H1 (cell line): ENCODE results near the gene TNPO3. TPM values are rescaled to one million over a fixed set of nuclear protein-coding genes. Genes with fewer than 3 reads are reported as not detected.

Experiments used
- CTCF ChIA-PET: fragments of 300-600 bp; sonication (Branson Sonifier 250); formaldehyde crosslinking; loops from one replicate; lab custom pipeline; 2021; ENCODE audit not compliant: partially characterized antibody; lab: Charles Lee
- POLR2A ChIA-PET: fragments of 300-600 bp; sonication (Branson Sonifier 250); formaldehyde crosslinking; loops from one replicate; lab custom pipeline; 2021; ENCODE audit warnings: inconsistent platforms; ENCODE audit not compliant: partially characterized antibody; lab: Charles Lee
- DNase-seq, 2 experiments: peaks; one replicate each; pipeline versions ENCODE4 v3.0.0 to v3.0.0-alpha.2; 2010 to 2022; ENCODE audit warnings: low spot score in 2 of 2, low read depth in 1 of 2, mixed read lengths in 1 of 2
- FAIRE-seq: peaks from 2 replicates; lab custom pipeline; 2011; peaks lifted over from hg19 to GRCh38; lab: Jason Lieb, UNC
- H2AFZ ChIP-seq: 2 replicates; pipeline ENCODE4 v1.8.1; 2012; ENCODE audit warnings: low read length, inconsistent platforms
- H2AK5ac ChIP-seq: 2 replicates; pipeline ENCODE4 v1.6.1; 2013; ENCODE audit warnings: low read depth, low read length
- H2BK120ac ChIP-seq: replicated peaks from 2 replicates; pipeline ENCODE3; 2013; ENCODE audit warnings: low read depth, low read length, inconsistent platforms
- H2BK12ac ChIP-seq: 2 replicates; pipeline ENCODE4 v1.6.1; 2013; ENCODE audit warnings: low read depth, low read length
- H2BK15ac ChIP-seq: 2 replicates; pipeline ENCODE4 v1.6.1; 2013; ENCODE audit warnings: low read length
- H2BK20ac ChIP-seq: 2 replicates; pipeline ENCODE4 v1.6.1; 2013; ENCODE audit warnings: low read length
- H2BK5ac ChIP-seq: 2 replicates; pipeline ENCODE4 v1.6.1; 2013; ENCODE audit warnings: low read depth, low read length
- H3K14ac ChIP-seq: 2 replicates; pipeline ENCODE4 v1.6.1; 2013; ENCODE audit warnings: inconsistent platforms; ENCODE audit not compliant: insufficient read length
- H3K18ac ChIP-seq: 2 replicates; pipeline ENCODE4 v1.6.1; 2013; ENCODE audit warnings: low read length; ENCODE audit errors: extremely low read depth
- H3K23ac ChIP-seq: 2 replicates; pipeline ENCODE4 v1.6.1; 2013; ENCODE audit warnings: inconsistent platforms; ENCODE audit not compliant: insufficient read length
- H3K23me2 ChIP-seq: 2 replicates; pipeline ENCODE4 v1.6.1; 2013; ENCODE audit warnings: low read depth, low read length
- H3K27ac ChIP-seq: 2 replicates; pipeline ENCODE4 v1.6.1; 2011; ENCODE audit warnings: low read depth, low read length, inconsistent platforms
- H3K27me3 ChIP-seq, 4 experiments: replicated peaks in 1 of 4; 1 replicate in 1 of 4; 2 replicates in 3 of 4; pipeline versions ENCODE4 v1.6.1 to v1.8.1; 2011 to 2013; ENCODE audit warnings: low read length in 3 of 4, mild to moderate bottlenecking in 3 of 4, inconsistent platforms in 2 of 4, mixed read lengths in 2 of 4, moderate library complexity in 1 of 4; ENCODE audit not compliant: control insufficient read depth in 3 of 4, insufficient read depth in 3 of 4; ENCODE audit errors: extremely low read depth in 1 of 4
- H3K36me3 ChIP-seq, 4 experiments: 2 replicates each; pipeline versions ENCODE4 v1.6.1 to v1.8.1; 2011 to 2013; ENCODE audit warnings: mild to moderate bottlenecking in 4 of 4, low read length in 3 of 4, moderate library complexity in 2 of 4, control low read depth in 1 of 4, inconsistent platforms in 1 of 4; ENCODE audit not compliant: insufficient read depth in 4 of 4, control insufficient read depth in 2 of 4
- H3K4ac ChIP-seq: replicated peaks from 2 replicates; pipeline ENCODE3; 2013; ENCODE audit warnings: low read length, low read depth, mixed read lengths, inconsistent platforms; ENCODE audit not compliant: insufficient read length
- H3K4me1 ChIP-seq, 4 experiments: replicated peaks in 1 of 4; 1 replicate in 1 of 4; 2 replicates in 3 of 4; pipeline versions ENCODE4 v1.6.1 to v1.8.1; 2011 to 2013; ENCODE audit warnings: low read length in 3 of 4, inconsistent platforms in 2 of 4, mixed read lengths in 1 of 4; ENCODE audit not compliant: insufficient read depth in 4 of 4, control insufficient read depth in 3 of 4
- H3K4me2 ChIP-seq, 2 experiments: 2 replicates each; pipeline versions ENCODE4 v1.6.1 to v1.8.1; 2011 to 2013; ENCODE audit warnings: low read depth in 2 of 2, low read length in 2 of 2, control low read depth in 1 of 2, inconsistent platforms in 1 of 2, mild to moderate bottlenecking in 1 of 2; ENCODE audit not compliant: insufficient read depth in 1 of 2
- H3K4me3 ChIP-seq, 4 experiments: fragments of 200-600, 300-600 bp in 1 of 4; sonication (generic), shearing (Covaris generic), sonication (Bioruptor Twin) in 1 of 4; 2 replicates each; pipeline versions ENCODE4 v1.5.1 to v1.8.1; 2011 to 2016; ENCODE audit warnings: low read length in 4 of 4, low read depth in 3 of 4, control low read depth in 2 of 4, inconsistent platforms in 2 of 4, mild to moderate bottlenecking in 2 of 4, mixed read lengths in 1 of 4, moderate library complexity in 1 of 4; ENCODE audit not compliant: insufficient read depth in 2 of 4; ENCODE audit errors: extremely low read depth in 1 of 4
- H3K56ac ChIP-seq: replicated peaks from 2 replicates; pipeline ENCODE3; 2013; ENCODE audit warnings: low read depth, mild to moderate bottlenecking, mixed read lengths, low read length, inconsistent platforms; ENCODE audit not compliant: insufficient read length
- H3K79me1 ChIP-seq: 2 replicates; pipeline ENCODE4 v1.6.1; 2013; ENCODE audit warnings: low read depth, low read length, control low read depth
- H3K79me2 ChIP-seq, 2 experiments: 2 replicates each; pipeline versions ENCODE4 v1.6.1 to v1.8.1; 2012 to 2013; ENCODE audit warnings: low read length in 2 of 2, mild to moderate bottlenecking in 2 of 2, inconsistent platforms in 1 of 2; ENCODE audit not compliant: insufficient read depth in 2 of 2, control insufficient read depth in 1 of 2
- H3K9ac ChIP-seq, 4 experiments: replicated peaks in 1 of 4; 1 replicate in 1 of 4; 2 replicates in 3 of 4; pipeline versions ENCODE4 v1.6.1 to v1.8.1; 2011 to 2013; ENCODE audit warnings: low read depth in 3 of 4, low read length in 3 of 4, control low read depth in 2 of 4, mild to moderate bottlenecking in 2 of 4, moderate library complexity in 2 of 4, inconsistent platforms in 1 of 4; ENCODE audit errors: extremely low read depth in 1 of 4
- H3K9me3 ChIP-seq, 2 experiments: 2 replicates each; pipeline versions ENCODE4 v1.6.1 to v1.8.1; 2012 to 2013; ENCODE audit warnings: mild to moderate bottlenecking in 2 of 2, moderate library complexity in 2 of 2, control low read depth in 1 of 2, inconsistent platforms in 1 of 2, low read depth in 1 of 2, low read length in 1 of 2, mixed read lengths in 1 of 2; ENCODE audit not compliant: insufficient read depth in 2 of 2
- H4K20me1 ChIP-seq, 2 experiments: replicated peaks in 1 of 2; 2 replicates each; pipeline versions ENCODE3 to v1.8.1; 2011 to 2013; ENCODE audit warnings: inconsistent platforms in 2 of 2, low read length in 2 of 2, mild to moderate bottlenecking in 1 of 2; ENCODE audit not compliant: insufficient read depth in 2 of 2, control insufficient read depth in 1 of 2
- H4K5ac ChIP-seq: 2 replicates; pipeline ENCODE4 v1.6.1; 2013; ENCODE audit warnings: low read length, low read depth, mixed read lengths, inconsistent platforms; ENCODE audit not compliant: insufficient read length
- H4K8ac ChIP-seq: 2 replicates; pipeline ENCODE4 v1.8.0; 2013; ENCODE audit warnings: mild to moderate bottlenecking, moderate library complexity, low read length, inconsistent platforms; ENCODE audit not compliant: insufficient read depth; ENCODE audit errors: extremely low read depth
- H4K91ac ChIP-seq: replicated peaks from 2 replicates; pipeline ENCODE3; 2013; ENCODE audit warnings: low read length, mixed read lengths, inconsistent platforms; ENCODE audit not compliant: insufficient read length
- BRCA1 ChIP-seq: IDR thresholded peaks from 2 replicates; pipeline ENCODE4 v1.6.1; 2012; ENCODE audit warnings: low read depth, low read length, improper control_type of control experiment
- CEBPB ChIP-seq: IDR thresholded peaks from 2 replicates; pipeline ENCODE4 v1.6.1; 2012; ENCODE audit warnings: low read depth, low read length
- CREB1 ChIP-seq: IDR thresholded peaks from 2 replicates; pipeline ENCODE4 v1.6.1; 2012; ENCODE audit warnings: inconsistent platforms
- EZH2 ChIP-seq: fragments of 200-600 bp; sonication (generic); IDR thresholded peaks from 2 replicates; pipeline ENCODE4 v1.7.1; 2012; ENCODE audit warnings: low read depth, mild to moderate bottlenecking, moderate library complexity, low read length, inconsistent platforms; ENCODE audit not compliant: severe bottlenecking
- GABPA ChIP-seq: IDR thresholded peaks from 2 replicates; pipeline ENCODE4 v1.6.1; 2011; ENCODE audit warnings: mild to moderate bottlenecking, low read length, moderate library complexity, borderline replicate concordance; ENCODE audit not compliant: insufficient read depth
- MAFK ChIP-seq: IDR thresholded peaks from 2 replicates; pipeline ENCODE4 v1.6.1; 2012; ENCODE audit warnings: low read depth, mild to moderate bottlenecking, improper control_type of control experiment, low read length
- RAD21 ChIP-seq, 2 experiments: IDR thresholded peaks in 1 of 2; conservative IDR thresholded peaks in 1 of 2; 2 replicates each; pipeline ENCODE4 v1.6.1; 2011; ENCODE audit warnings: low read depth in 2 of 2, low read length in 2 of 2, improper control_type of control experiment in 1 of 2, inconsistent platforms in 1 of 2, mild to moderate bottlenecking in 1 of 2, moderate library complexity in 1 of 2
- RNF2 ChIP-seq: fragments of 200-900, 300-1000 bp; sonication (generic); IDR thresholded peaks from 2 replicates; pipeline ENCODE4 v1.7.1; 2016; ENCODE audit warnings: borderline replicate concordance, low read depth, mild to moderate bottlenecking, antibody characterized with exemption, low read length; ENCODE audit not compliant: poor library complexity, severe bottlenecking; ENCODE audit errors: missing control alignments
- RXRA ChIP-seq: IDR thresholded peaks from 2 replicates; pipeline ENCODE4 v1.6.1; 2011; ENCODE audit warnings: low read depth, mild to moderate bottlenecking, low read length, moderate library complexity; ENCODE audit not compliant: insufficient read depth
- SIN3A ChIP-seq, 2 experiments: IDR thresholded peaks in 1 of 2; conservative IDR thresholded peaks in 1 of 2; 2 replicates each; pipeline ENCODE4 v1.6.1; 2011 to 2012; ENCODE audit warnings: low read length in 2 of 2, improper control_type of control experiment in 1 of 2, low read depth in 1 of 2, mild to moderate bottlenecking in 1 of 2
- TAF1 ChIP-seq: IDR thresholded peaks from 2 replicates; pipeline ENCODE4 v1.6.1; 2011; ENCODE audit warnings: mild to moderate bottlenecking, low read depth, low read length
- WGBS, 2 experiments: shearing (Covaris generic) in 1 of 2; methylation state at CpG; one replicate each; pipeline versions ENCODE4 v1.1.6 to v1.1.7; 2013 to 2015; ENCODE audit warnings: low lambda C conversion rate in 2 of 2, mixed read lengths in 2 of 2, inconsistent platforms in 1 of 2, low coverage in 1 of 2, missing lambda C conversion rate in 1 of 2; ENCODE audit not compliant: insufficient replicate concordance in 2 of 2, insufficient coverage in 1 of 2, insufficient read length in 1 of 2; ENCODE audit errors: extremely low coverage in 1 of 2, missing lambda C conversion rate in 1 of 2; 5-methylcytosine and 5-hydroxymethylcytosine counted together
- polyA plus RNA-seq, 7 experiments: library from polyadenylated mRNA; depleted of rRNA in 3 of 7; stranded (reverse) in 5 of 7; unstranded in 2 of 7; fragments of >200 nt in 5 of 7; fragments of 200-250 nt in 2 of 7; gene quantifications; 1 replicate in 5 of 7; 2 replicates in 1 of 7; 4 replicates in 1 of 7; pipeline versions ENCODE4 v1.2.1 to v1.2.3, GENCODE V29; 2011 to 2013; ENCODE audit warnings: missing spikeins in 2 of 7, mixed read lengths in 2 of 7
- total RNA-seq: library from RNA; stranded (reverse); fragmentation: NEBNext Ultra II Directional; extraction: Animal tissue kit (Norgen Biotek cat#: 25700); gene quantifications from 2 replicates; pipeline ENCODE4 v1.2.1, GENCODE V29; 2021

The TNPO3 gene
- total and polyA plus RNA-seq, 2 of the 8 experiments (the other 6 are each of a cell fraction or from before 2014, with no cell fraction given) = 67.6 to 99.2 TPM

DNA sequence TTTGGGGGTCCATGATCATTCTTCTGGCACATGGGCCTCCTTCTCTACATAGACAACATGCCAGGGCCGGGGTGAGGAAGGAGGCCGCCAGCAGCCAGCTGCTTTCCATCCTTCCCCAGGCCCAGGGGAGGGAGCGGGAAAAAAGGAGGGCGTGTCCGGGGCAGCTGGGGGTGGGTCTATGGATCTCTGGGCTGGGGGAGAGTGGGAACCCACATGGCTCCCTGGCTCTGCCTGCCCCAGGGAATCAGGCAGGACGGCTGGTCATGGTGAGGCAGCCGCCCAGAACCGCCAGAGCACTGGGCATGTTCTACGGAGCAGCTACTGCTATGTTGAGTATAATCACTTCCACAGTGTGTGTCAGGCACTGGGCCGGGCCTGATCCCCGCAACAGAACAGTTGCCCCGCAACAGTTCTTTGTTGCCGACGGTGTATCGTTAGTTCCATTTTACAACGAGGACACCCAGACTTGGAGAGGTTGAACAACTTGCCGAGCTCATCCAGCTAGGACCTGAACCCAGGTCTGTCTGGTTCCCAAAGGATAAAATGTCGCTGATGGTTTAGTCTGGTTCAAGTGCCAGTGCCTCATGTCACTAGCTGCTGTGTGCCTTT, 123.6 kb downstream of the TNPO3 start:
- no peak overlapping the region for H2AFZ ChIP-seq
- H2BK15ac ChIP-seq = no peak overlapping the region
- no peak overlapping the region for H2BK12ac ChIP-seq
- ChIA-PET POLR2A (interaction anchor here (1.0 to 1.9 kb wide), 3 partner anchors 9 to 21 kb away, joined by 3 to 5 read pairs (median 3); partner anchors contain the start of gene KCP), CTCF (interaction anchor here (0.8 to 1.6 kb wide), 4 partner anchors 9 to 28 kb away, joined by 3 to 8 read pairs (median 6); no protein-coding TSS in a partner anchor)
- H3K79me2 ChIP-seq = no peaks in the 10 kb centered on the region
- H4K5ac ChIP-seq = no peak overlapping the region
- H3K27ac ChIP-seq = no peak overlapping the region
- H2BK120ac ChIP-seq = no peak overlapping the region
- 0 out of 2 replicates have a peak, but pooled peaks cover 1% of the 10 kb centered on the region for H3K23me2 ChIP-seq
- H3K79me1 ChIP-seq = no peaks in the 10 kb centered on the region
- no peaks in the 10 kb centered on the region for H3K36me3 ChIP-seq
- no peaks in the 10 kb centered on the region for H4K20me1 ChIP-seq
- H4K8ac ChIP-seq = peak overlapping the region; percentile 51; the same call in 1 of the 2 replicates
- H3K27me3 ChIP-seq = peaks cover 0 to 14% (median 4%) of the 10 kb centered on the region in 4 experiments; a peak in 5 of 7 replicates
- DNase-seq (no peak), FAIRE-seq (no peak)
- H3K14ac ChIP-seq = no peak overlapping the region
- peaks cover 5% of the 10 kb centered on the region in 2 experiments; a peak in 2 of 4 replicates for H3K9me3 ChIP-seq
- no peak overlapping the region for H3K56ac ChIP-seq
- no peak overlapping the region for H3K4me3 ChIP-seq
- H3K4ac ChIP-seq = no peak overlapping the region
- H2BK5ac ChIP-seq = no peak overlapping the region
- 90% methylated on average over 17 of the region's 18 CpGs; no CpG with 5 or more reads in 1 of the 2 experiments for WGBS, 2 experiments
- H3K4me1 ChIP-seq = peaks cover 0 to 3% (median 0%) of the 10 kb centered on the region in 4 experiments; a peak in 1 of 7 replicates
- H3K9ac ChIP-seq = no peak overlapping the region
- no peak overlapping the region for H2AK5ac ChIP-seq
- H3K23ac ChIP-seq = no peak overlapping the region
- no peak overlapping the region for H4K91ac ChIP-seq
- H2BK20ac ChIP-seq = no peak overlapping the region
- H3K4me2 ChIP-seq = no peak overlapping the region
- no peak overlapping the region for H3K18ac ChIP-seq
- TF ChIP-seq RAD21 (IDR thresholded peaks at IDR 0.05 in 1 of 2, conservative IDR thresholded peaks at IDR 0.05 in 1 of 2; ENCODE audit: low read depth in 2 of 2, low read length in 2 of 2) (no peak), SIN3A (conservative IDR thresholded peaks at IDR 0.05 in 1 of 2, IDR thresholded peaks at IDR 0.05 in 1 of 2; ENCODE audit: low read depth in 1 of 2, low read length in 2 of 2) (no peak), TAF1 (no peak), CEBPB (no peak), CREB1 (no peak), BRCA1 (no peak), RNF2 (no peak), MAFK (no peak), GABPA (no peak), RXRA (no peak), EZH2 (no peak)
